Thoracic aorta (tissue), 2 donors: ENCODE measurements around the gene SDF2L1. TPM values are rescaled to one million over a fixed set of nuclear protein-coding genes. Genes with fewer than 3 reads are reported as not detected.
"Not testable (repeated sequence)": the region's sequence is repeated elsewhere in the genome, so short reads cannot be mapped to it uniquely, and the experiment has no call there.

ENCODE experiments used
- ATAC-seq: fragments of 150-250 bp; one replicate; pipeline ENCODE4 v1.8.0; 2017; ENCODE audit warnings: low read depth; ENCODE audit not compliant: insufficient number of reproducible peaks, low FRiP score
- DNase-seq: peaks from one replicate; pipeline ENCODE4 v3.0.0-alpha.2; 2020; ENCODE audit warnings: low spot score
- H3K27ac ChIP-seq, 2 donors: fragments of 200-600 bp; sonication (generic); 1 replicate in 1 of 2; 2 replicates in 1 of 2; pipeline ENCODE4 v1.5.1; 2016; ENCODE audit warnings: mild to moderate bottlenecking in 2 of 2, moderate library complexity in 2 of 2
- H3K27me3 ChIP-seq: fragments of 200-600 bp; sonication (generic); replicated peaks from 2 replicates; pipeline ENCODE4 v1.6.0; 2016; ENCODE audit warnings: mild to moderate bottlenecking; ENCODE audit not compliant: insufficient read depth
- H3K36me3 ChIP-seq: fragments of 200-600 bp; sonication (generic); one replicate; pipeline ENCODE4 v1.5.1; 2016
- H3K4me1 ChIP-seq, 2 donors: fragments of 200-600 bp; sonication (generic); 1 replicate in 1 of 2; 2 replicates in 1 of 2; pipeline versions ENCODE4 v1.5.1 to v1.6.0; 2016; ENCODE audit warnings: low read depth in 2 of 2, mild to moderate bottlenecking in 1 of 2; ENCODE audit not compliant: control insufficient read depth in 1 of 2
- H3K4me3 ChIP-seq: fragments of 200-600 bp; sonication (generic); 2 replicates; pipeline ENCODE4 v1.5.1; 2016; ENCODE audit warnings: mild to moderate bottlenecking
- H3K9me3 ChIP-seq: fragments of 200-600 bp; sonication (generic); 2 replicates; pipeline ENCODE4 v1.5.1; 2016
- CTCF ChIP-seq: fragments of 200-600 bp; sonication (generic); IDR thresholded peaks from one replicate; pipeline ENCODE4 v1.5.1; 2019; ENCODE audit warnings: antibody characterized with exemption
- total RNA-seq, 2 donors: library from RNA; depleted of rRNA; stranded (reverse); fragments of >200 nt; gene quantifications; one replicate each; pipeline versions ENCODE4 v1.1.0 to v1.2.3, GENCODE V29; 2016

The SDF2L1 gene
- total RNA-seq = 10 to 100 TPM; 40.9 to 54.0 TPM

GRCh38 chr22:21641789-21642583 is at the start of gene SDF2L1:
TSS of gene SDF2L1 (plus strand) at chr22:21642302. CDS start at chr22:21642337, 35 bp downstream.
- H3K4me3 ChIP-seq = peak within 1 kb of the TSS; percentile 83
- peak within 1 kb of the TSS; percentile 60 to 63 for H3K27ac ChIP-seq
- peak; percentile 99 for ATAC-seq
- H3K4me1 ChIP-seq = peaks cover 0 to 17% of the 10 kb centered on the region in 2 donors
- no peaks in the 10 kb centered on the region for H3K36me3 ChIP-seq
- peak; percentile 97 for DNase-seq
- no peak for TF ChIP-seq CTCF
- H3K9me3 ChIP-seq = no peaks in the 10 kb centered on the region
- H3K27me3 ChIP-seq = no peaks in the 10 kb centered on the region

GRCh38 chr22:21592422-21592821 is 49.7 kb upstream of the SDF2L1 start:
- Histone ChIP-seq H3K27me3 (no peaks in the 10 kb centered on the region), H3K4me3 (no peak overlapping the region), H3K36me3 (peaks cover 15% of the 10 kb centered on the region), H3K4me1 (peaks cover 29 to 61% of the 10 kb centered on the region in 2 donors), H3K27ac (no peak overlapping the region), H3K9me3 (no peaks in the 10 kb centered on the region)
- no peak for DNase-seq
- ATAC-seq = no peak
- TF ChIP-seq CTCF = no peak

GRCh38 chr22:21593406-21594232 is 48.5 kb upstream of the SDF2L1 start:
- H3K4me3 ChIP-seq = no peak overlapping the region
- no peaks in the 10 kb centered on the region for H3K27me3 ChIP-seq
- TF ChIP-seq CTCF = no peak
- peaks cover 15% of the 10 kb centered on the region for H3K36me3 ChIP-seq
- DNase-seq = no peak
- ATAC-seq = no peak
- H3K9me3 ChIP-seq = no peaks in the 10 kb centered on the region
- H3K4me1 ChIP-seq = peaks cover 21 to 51% of the 10 kb centered on the region in 2 donors
- H3K27ac ChIP-seq = no peak overlapping the region

GRCh38 chr22:21594865-21595452 is 47.1 kb upstream of the SDF2L1 start:
- no peak for TF ChIP-seq CTCF
- no peak for DNase-seq
- peaks cover 16 to 51% of the 10 kb centered on the region in 2 donors for H3K4me1 ChIP-seq
- H3K36me3 ChIP-seq = peaks cover 15% of the 10 kb centered on the region
- H3K9me3 ChIP-seq = no peaks in the 10 kb centered on the region
- H3K27ac ChIP-seq = no peak overlapping the region
- no peaks in the 10 kb centered on the region for H3K27me3 ChIP-seq
- no peak overlapping the region for H3K4me3 ChIP-seq
- ATAC-seq = no peak

GRCh38 chr22:21596356-21597135 is 45.6 kb upstream of the SDF2L1 start:
- ATAC-seq, H3K4me3 ChIP-seq, DNase-seq, H3K27me3 ChIP-seq, H3K9me3 ChIP-seq, H3K27ac ChIP-seq: not testable (repeated sequence)
- peaks cover 1 to 39% of the 10 kb centered on the region in 2 donors for H3K4me1 ChIP-seq
- H3K36me3 ChIP-seq = peaks cover 15% of the 10 kb centered on the region
